Liver (tissue), 9 donors: ENCODE results near the gene PNPLA3. TPM values are rescaled to one million over a fixed set of nuclear protein-coding genes. Genes with fewer than 3 reads are reported as not detected.

ENCODE experiments used
- DNase-seq: peaks from one replicate; pipeline ENCODE4 v3.0.0-alpha.2; 2017; ENCODE audit warnings: low spot score
- H3K27ac ChIP-seq, 2 donors: one replicate each; pipeline ENCODE4 v1.7.0; 2013; ENCODE audit warnings: inconsistent platforms in 2 of 2, low read length in 2 of 2, control low read depth in 1 of 2, low read depth in 1 of 2, mild to moderate bottlenecking in 1 of 2
- H3K27me3 ChIP-seq, 4 donors: one replicate each; pipeline versions ENCODE4 v1.6.1 to v1.7.0; 2013; ENCODE audit warnings: low read length in 3 of 4, inconsistent platforms in 1 of 4, mild to moderate bottlenecking in 1 of 4, moderate library complexity in 1 of 4; ENCODE audit not compliant: control insufficient read depth in 4 of 4, insufficient read depth in 4 of 4
- H3K36me3 ChIP-seq, 4 donors: one replicate each; pipeline versions ENCODE4 v1.6.1 to v1.7.0; 2013; ENCODE audit warnings: low read length in 3 of 4, mild to moderate bottlenecking in 3 of 4, low read depth in 1 of 4, moderate library complexity in 1 of 4; ENCODE audit not compliant: control insufficient read depth in 4 of 4, insufficient read depth in 3 of 4
- H3K4me1 ChIP-seq, 4 donors: one replicate each; pipeline versions ENCODE4 v1.6.1 to v1.7.0; 2013; ENCODE audit warnings: low read length in 3 of 4, mild to moderate bottlenecking in 3 of 4, moderate library complexity in 1 of 4; ENCODE audit not compliant: control insufficient read depth in 4 of 4, insufficient read depth in 4 of 4
- H3K4me3 ChIP-seq, 3 donors: one replicate each; pipeline versions ENCODE4 v1.6.1 to v1.7.0; 2013; ENCODE audit warnings: low read length in 3 of 3, control low read depth in 1 of 3, low read depth in 1 of 3, mild to moderate bottlenecking in 1 of 3
- H3K9ac ChIP-seq, 2 donors: one replicate each; pipeline ENCODE4 v1.7.0; 2013; ENCODE audit warnings: low read length in 2 of 2, mild to moderate bottlenecking in 2 of 2, moderate library complexity in 2 of 2, control low read depth in 1 of 2, low read depth in 1 of 2
- H3K9me3 ChIP-seq, 4 donors: one replicate each; pipeline versions ENCODE4 v1.6.1 to v1.7.0; 2013; ENCODE audit warnings: low read length in 3 of 4; ENCODE audit not compliant: control insufficient read depth in 4 of 4
- ATF3 ChIP-seq: IDR thresholded peaks from 2 replicates; pipeline ENCODE4 v1.6.1; 2016; ENCODE audit warnings: antibody characterized with exemption
- CTCF ChIP-seq: fragments of 150-350 bp; IDR thresholded peaks from 2 replicates; pipeline ENCODE4 v1.5.1; 2017; ENCODE audit warnings: improper control_type of control experiment, low read depth, low read length; ENCODE audit not compliant: missing input control
- EGR1 ChIP-seq, 2 donors: IDR thresholded peaks; 2 replicates each; pipeline ENCODE4 v1.6.1; 2016 to 2018; ENCODE audit warnings: antibody characterized with exemption in 2 of 2, low read depth in 2 of 2
- FOXA1 ChIP-seq: IDR thresholded peaks from 2 replicates; pipeline ENCODE4 v1.6.1; 2016; ENCODE audit warnings: antibody characterized with exemption
- FOXA2 ChIP-seq: IDR thresholded peaks from 2 replicates; pipeline ENCODE4 v1.6.1; 2016; ENCODE audit warnings: antibody characterized with exemption
- HNF4G ChIP-seq: IDR thresholded peaks from 2 replicates; pipeline ENCODE4 v1.6.1; 2016; ENCODE audit warnings: antibody characterized with exemption
- JUND ChIP-seq, 2 donors: IDR thresholded peaks; 2 replicates each; pipeline ENCODE4 v1.6.1; 2016; ENCODE audit warnings: antibody characterized with exemption in 2 of 2
- MAX ChIP-seq: IDR thresholded peaks from 2 replicates; pipeline ENCODE4 v1.6.1; 2016; ENCODE audit warnings: antibody characterized with exemption
- RAD21 ChIP-seq, 2 donors: IDR thresholded peaks; 2 replicates each; pipeline ENCODE4 v1.6.1; 2016; ENCODE audit warnings: antibody characterized with exemption in 2 of 2, mild to moderate bottlenecking in 2 of 2
- REST ChIP-seq: IDR thresholded peaks from 2 replicates; pipeline ENCODE4 v1.6.1; 2016; ENCODE audit warnings: antibody characterized with exemption, mild to moderate bottlenecking
- SP1 ChIP-seq: IDR thresholded peaks from 2 replicates; pipeline ENCODE4 v1.6.1; 2018; ENCODE audit warnings: antibody characterized with exemption, mild to moderate bottlenecking
- TAF1 ChIP-seq: conservative IDR thresholded peaks from 2 replicates; pipeline ENCODE4 v1.6.1; 2016; ENCODE audit warnings: antibody characterized with exemption, mild to moderate bottlenecking
- WGBS: extraction: QIAGEN DNeasy Blood & Tissue Kit; methylation state at CpG from one replicate; pipeline ENCODE4 v1.1.7; 2013; 5-methylcytosine and 5-hydroxymethylcytosine counted together
- polyA plus RNA-seq, 2 donors: library from polyadenylated mRNA; stranded (reverse) in 1 of 2; unstranded in 1 of 2; fragments of 200-250 nt in 1 of 2; fragments of >200 nt in 1 of 2; fragmentation: Nextera tagmentation in 1 of 2; extraction: Ambion mirVana in 1 of 2; gene quantifications; one replicate each; pipeline versions ENCODE4 v1.2.1 to v1.2.3, GENCODE V29; 2013 to 2015
- total RNA-seq, 2 donors: library from RNA; depleted of rRNA; stranded (reverse); fragments of >200 nt; gene quantifications; one replicate each; pipeline ENCODE4 v1.2.3, GENCODE V29; 2014
- donor health status: healthy.
- donor health status: healthy.
- donor health status: healthy.
- donor health status: healthy.
- donor health status: healthy.

The PNPLA3 gene
- total and polyA plus RNA-seq, 4 donors: 15.9 to 59.1 (median 24.8) TPM

- WGBS: 79% methylated on average over 4 of the region's 4 CpGs
- Histone ChIP-seq H3K9me3 (no peaks in the 10 kb centered on the region), H3K36me3 (peaks cover 4 to 62% (median 56%) of the 10 kb centered on the region in 4 donors), H3K27ac (no peak overlapping the region), H3K4me3 (no peak overlapping the region), H3K27me3 (no peaks in the 10 kb centered on the region), H3K4me1 (peaks cover 5 to 36% (median 30%) of the 10 kb centered on the region in 4 donors), H3K9ac (no peak overlapping the region)
- no peak for TF ChIP-seq ATF3
- no peak for TF ChIP-seq TAF1
- no peak for DNase-seq
Observed at GRCh38 chr22:43931771-43932170, 8.2 kb downstream of the PNPLA3 start.

- Histone ChIP-seq H3K9ac (no peak overlapping the region), H3K27me3 (no peaks in the 10 kb centered on the region), H3K4me1 (peaks cover 0 to 3% (median 0%) of the 10 kb centered on the region in 4 donors), H3K27ac (no peak overlapping the region), H3K9me3 (no peaks in the 10 kb centered on the region), H3K4me3 (no peak overlapping the region), H3K36me3 (peaks cover 7 to 76% (median 70%) of the 10 kb centered on the region in 4 donors)
- DNase-seq: no peak
- 90% methylated on average over 6 of the region's 6 CpGs for WGBS
- no peak for TF ChIP-seq JUND (IDR thresholded peaks at IDR 0.05)
- TF ChIP-seq FOXA1: no peak
Observed at GRCh38 chr22:43941449-43941848, 17.8 kb downstream of the PNPLA3 start.

- DNase-seq: no peak
- Histone ChIP-seq H3K9me3 (no peaks in the 10 kb centered on the region), H3K27me3 (no peaks in the 10 kb centered on the region), H3K36me3 (peaks cover 7 to 60% (median 50%) of the 10 kb centered on the region in 4 donors), H3K9ac (no peak overlapping the region), H3K27ac (no peak overlapping the region), H3K4me3 (no peak overlapping the region), H3K4me1 (peaks cover 0 to 3% (median 0%) of the 10 kb centered on the region in 4 donors)
- WGBS: 84% methylated on average over 20 of the region's 20 CpGs
- TF ChIP-seq TAF1: no peak
- no peak for TF ChIP-seq JUND (IDR thresholded peaks at IDR 0.05)
Observed at GRCh38 chr22:43944670-43945430, 21.2 kb downstream of the PNPLA3 start.

GRCh38 chr22:43945632-43946383 is 22.2 kb downstream of the PNPLA3 start:
- H3K9me3 ChIP-seq: no peaks in the 10 kb centered on the region
- no peak overlapping the region for H3K27ac ChIP-seq
- WGBS: 51% methylated on average over 12 of the region's 12 CpGs
- H3K36me3 ChIP-seq: peaks cover 5 to 53% (median 44%) of the 10 kb centered on the region in 4 donors
- no peaks in the 10 kb centered on the region for H3K27me3 ChIP-seq
- no peak overlapping the region for H3K9ac ChIP-seq
- H3K4me3 ChIP-seq: no peak overlapping the region
- peak; percentile 84 for DNase-seq
- H3K4me1 ChIP-seq: peaks cover 0 to 3% (median 0%) of the 10 kb centered on the region in 4 donors
- TF ChIP-seq REST (no peak), TAF1 (no peak), FOXA1 (no peak), ATF3 (no peak), HNF4G (no peak), MAX (no peak), FOXA2 (no peak), RAD21 (IDR thresholded peaks at IDR 0.05) (peak; percentile 60 to 76), CTCF (peak; percentile 61), EGR1 (IDR thresholded peaks at IDR 0.05; ENCODE audit: low read depth in 2 of 2) (no peak), SP1 (no peak)
